Transverse colon (tissue), 4 donors: ENCODE results near the gene MSANTD3.

ENCODE experiments used
- CTCF ChIP-seq, 5 experiments: fragments of 200-600 bp in 3 of 5; fragments of 450-650 bp in 2 of 5; sonication (generic) in 3 of 5; IDR thresholded peaks; 1 replicate in 2 of 5; 2 replicates in 3 of 5; pipeline ENCODE4 v1.5.1; 2016 to 2017; ENCODE audit warnings: antibody characterized with exemption in 5 of 5, inconsistent platforms in 3 of 5, mild to moderate bottlenecking in 2 of 5, moderate library complexity in 1 of 5
- EP300 ChIP-seq: sonication (generic); formaldehyde crosslinking; IDR thresholded peaks from one replicate; pipeline ENCODE4 v1.6.1; 2017; ENCODE audit warnings: antibody characterized with exemption, low read depth
- POLR2A ChIP-seq: fragments of 450-650 bp; IDR thresholded peaks from one replicate; pipeline ENCODE4 v1.6.1; 2016; ENCODE audit warnings: antibody characterized with exemption, mild to moderate bottlenecking, moderate library complexity
- POLR2AphosphoS5 ChIP-seq, 3 donors: sonication (generic); formaldehyde crosslinking; IDR thresholded peaks; one replicate each; pipeline ENCODE4 v1.6.1; 2016; ENCODE audit warnings: antibody characterized with exemption in 3 of 3

GRCh38 chr9:100413839-100414420, 13.0 kb upstream of the MSANTD3 start:
- TF ChIP-seq CTCF (IDR thresholded peaks at IDR 0.05) (no peak), POLR2A (no peak), POLR2AphosphoS5 (IDR thresholded peaks at IDR 0.05) (no peak), EP300 (no peak)
